Fibroblast of villous mesenchyme (primary cell): ENCODE results near the gene GRIN2A. TPM values are rescaled to one million over a fixed set of nuclear protein-coding genes. Genes with fewer than 3 reads are reported as not detected.

Experiments
- DNase-seq: peaks from one replicate; pipeline ENCODE4 v3.0.0-alpha.2; 2010; ENCODE audit warnings: low read depth
- H3K4me3 ChIP-seq: 2 replicates; pipeline ENCODE4 v1.5.1; 2011; ENCODE audit warnings: low read depth, mild to moderate bottlenecking, low read length
- total RNA-seq: library from RNA; depleted of rRNA; stranded (reverse); fragments of >200 nt; gene quantifications from 2 replicates; pipeline ENCODE4 v1.2.3, GENCODE V29; 2012
- TF ChIP-seq, protein P1 (sequence below): IDR thresholded peaks from 2 replicates; pipeline ENCODE4 v1.5.1; 2012; ENCODE audit warnings: low read depth, mild to moderate bottlenecking, low read length; ENCODE audit not compliant: insufficient read depth

GRIN2A gene
- total RNA-seq, 1 donor = 1.3 TPM

DNA sequence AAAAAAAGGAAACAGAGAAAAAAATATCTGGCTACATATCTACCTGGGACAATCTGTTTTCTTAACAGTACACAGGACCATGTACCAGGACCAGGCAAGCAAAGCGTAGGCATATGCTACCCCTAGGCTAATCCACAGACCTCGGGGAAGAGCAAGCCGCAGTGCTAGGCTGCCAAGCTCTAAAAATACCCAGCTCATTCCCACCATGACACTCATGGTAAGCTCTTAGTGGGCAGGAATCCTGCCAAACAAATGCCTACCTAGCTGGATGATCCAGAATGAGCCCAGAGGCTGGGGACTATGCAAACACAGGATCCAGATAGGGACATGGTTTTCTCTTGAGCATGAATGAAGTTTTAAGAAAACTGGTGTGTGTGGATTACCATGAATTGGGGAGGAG lies 95.6 kb downstream of the GRIN2A start:
- H3K4me3 ChIP-seq = no peak overlapping the region
- no peak for DNase-seq

DNA sequence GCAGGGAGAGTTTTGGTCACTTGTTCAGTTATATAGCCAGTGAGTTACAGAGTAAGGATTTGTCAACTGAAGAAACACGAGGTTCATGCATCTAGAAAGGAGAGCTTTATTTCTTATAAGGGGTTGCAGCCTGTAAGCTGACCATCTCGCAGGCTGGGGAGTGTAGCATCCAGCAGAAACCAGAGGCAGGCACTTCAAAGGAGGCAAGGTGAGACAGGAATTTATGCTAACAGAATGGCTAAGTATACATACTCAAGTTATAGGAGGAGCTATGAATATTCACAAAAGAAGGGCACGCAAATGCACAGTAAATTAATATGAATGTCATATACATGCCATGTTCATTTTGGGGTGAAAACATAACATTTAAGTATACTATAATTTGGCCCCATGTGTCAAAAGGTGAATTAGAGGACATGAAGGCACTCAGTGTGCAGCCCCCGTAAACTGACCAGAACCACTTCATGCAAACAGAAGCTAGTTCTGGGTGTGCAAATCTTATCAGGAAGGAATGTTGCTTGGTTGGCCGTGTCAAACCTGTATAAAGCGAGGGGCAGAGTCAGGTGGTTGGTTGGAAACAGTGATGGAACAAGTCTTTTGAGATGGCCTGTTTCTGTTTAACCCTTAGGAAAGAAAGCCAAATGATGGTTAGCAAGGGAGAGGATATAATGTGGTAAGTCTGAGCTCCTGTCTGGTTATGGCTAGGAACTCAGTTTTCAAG lies 97.0 kb downstream of the GRIN2A start:
- TF ChIP-seq, protein P1, sequence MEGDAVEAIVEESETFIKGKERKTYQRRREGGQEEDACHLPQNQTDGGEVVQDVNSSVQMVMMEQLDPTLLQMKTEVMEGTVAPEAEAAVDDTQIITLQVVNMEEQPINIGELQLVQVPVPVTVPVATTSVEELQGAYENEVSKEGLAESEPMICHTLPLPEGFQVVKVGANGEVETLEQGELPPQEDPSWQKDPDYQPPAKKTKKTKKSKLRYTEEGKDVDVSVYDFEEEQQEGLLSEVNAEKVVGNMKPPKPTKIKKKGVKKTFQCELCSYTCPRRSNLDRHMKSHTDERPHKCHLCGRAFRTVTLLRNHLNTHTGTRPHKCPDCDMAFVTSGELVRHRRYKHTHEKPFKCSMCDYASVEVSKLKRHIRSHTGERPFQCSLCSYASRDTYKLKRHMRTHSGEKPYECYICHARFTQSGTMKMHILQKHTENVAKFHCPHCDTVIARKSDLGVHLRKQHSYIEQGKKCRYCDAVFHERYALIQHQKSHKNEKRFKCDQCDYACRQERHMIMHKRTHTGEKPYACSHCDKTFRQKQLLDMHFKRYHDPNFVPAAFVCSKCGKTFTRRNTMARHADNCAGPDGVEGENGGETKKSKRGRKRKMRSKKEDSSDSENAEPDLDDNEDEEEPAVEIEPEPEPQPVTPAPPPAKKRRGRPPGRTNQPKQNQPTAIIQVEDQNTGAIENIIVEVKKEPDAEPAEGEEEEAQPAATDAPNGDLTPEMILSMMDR = no peak
- no peak overlapping the region for H3K4me3 ChIP-seq
- no peak for DNase-seq

More for the DNA sequence above, 95.6 kb downstream of the GRIN2A start:
- TF ChIP-seq, protein P1 = no peak

DNA sequence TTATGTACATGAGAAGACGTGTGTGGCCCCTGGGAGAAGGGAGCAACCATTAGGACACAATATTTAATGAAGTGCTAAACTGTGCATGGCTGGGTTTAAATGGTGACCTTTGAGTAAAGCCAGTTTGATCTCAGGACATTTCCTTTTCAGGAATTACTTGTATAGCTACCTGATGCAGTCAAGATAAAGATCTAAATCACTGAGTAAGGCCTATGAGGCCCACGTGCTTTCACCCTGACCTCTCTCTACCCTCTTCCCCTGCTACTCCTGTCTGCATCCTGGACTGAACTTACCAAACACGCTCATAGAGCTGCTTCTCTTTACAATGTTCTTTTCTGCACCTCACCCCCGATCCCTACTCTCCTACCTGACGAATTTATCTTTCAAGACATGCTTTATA lies 98.9 kb downstream of the GRIN2A start:
- no peak overlapping the region for H3K4me3 ChIP-seq
- DNase-seq = no peak
- TF ChIP-seq, protein P1 = no peak

DNA sequence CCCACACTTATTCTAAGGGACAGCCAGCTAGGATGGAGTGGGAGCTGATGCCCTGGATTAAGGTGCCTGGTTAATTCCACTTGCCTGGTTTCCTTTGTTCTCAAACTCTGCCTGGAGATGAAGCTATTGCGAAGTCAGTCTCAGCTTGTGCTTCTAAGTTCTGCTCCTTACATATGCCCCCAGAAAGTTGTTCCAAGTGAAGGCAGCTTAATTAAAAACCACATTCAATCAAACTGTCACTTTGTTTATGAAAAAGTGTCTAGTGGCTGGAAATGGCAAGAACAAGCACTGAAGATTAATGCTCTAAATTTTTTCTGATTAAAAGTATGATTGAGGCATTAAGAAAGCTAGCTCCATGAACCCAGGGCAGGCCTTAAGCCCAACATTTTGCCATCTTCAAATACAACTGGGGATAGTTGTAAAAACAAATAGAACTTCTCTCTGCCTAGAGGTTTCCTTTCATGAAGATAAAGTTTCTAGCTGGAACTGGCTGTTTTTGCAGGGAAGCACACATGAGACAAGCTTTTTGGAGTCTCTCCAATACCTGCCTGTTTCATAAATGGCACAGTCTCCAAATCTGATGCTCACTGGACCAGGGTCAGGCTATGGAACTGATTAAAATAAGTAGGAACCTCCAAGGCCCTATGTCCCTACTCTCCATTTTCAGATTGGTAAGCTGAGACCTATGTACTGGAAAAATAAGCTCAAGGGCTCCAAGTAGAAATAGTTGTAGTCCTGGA lies 100.9 kb downstream of the GRIN2A start:
- DNase-seq = no peak
- TF ChIP-seq, protein P1 = no peak

DNA sequence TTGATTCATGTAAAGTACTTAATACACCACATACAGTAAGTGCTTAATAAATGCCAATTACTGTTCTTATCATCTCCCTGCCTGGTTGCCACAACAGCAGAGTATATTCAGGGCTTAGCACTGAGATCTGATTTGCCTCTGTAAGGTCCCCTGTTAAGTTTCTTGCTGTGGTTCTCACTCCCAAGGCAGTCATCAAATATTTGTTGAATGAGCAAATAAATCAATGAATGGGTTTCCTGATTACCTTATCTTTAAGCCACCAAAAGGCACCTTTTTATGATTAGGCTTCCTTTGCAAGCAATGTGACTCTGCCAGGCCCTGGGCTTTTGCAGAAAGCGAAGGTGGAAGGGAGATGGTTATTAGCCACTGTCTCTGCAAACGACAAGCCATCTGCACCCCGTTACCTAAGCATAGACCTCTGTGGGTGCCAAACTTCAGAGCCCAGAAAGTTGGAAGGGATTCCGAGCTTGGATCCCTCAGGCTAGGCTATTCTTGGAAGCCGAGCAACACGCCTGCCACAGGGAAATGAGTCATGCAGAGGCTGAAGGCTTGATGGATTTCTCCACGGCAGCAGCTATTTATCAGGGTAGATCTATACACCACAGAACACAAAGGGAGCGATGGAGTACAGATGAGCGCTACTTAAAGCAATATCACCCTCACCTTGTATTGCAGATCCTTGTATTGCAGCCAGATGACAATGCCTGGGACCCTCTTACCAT lies 102.0 kb downstream of the GRIN2A start:
- peak; percentile 75 for DNase-seq
- H3K4me3 ChIP-seq = no peak overlapping the region
- TF ChIP-seq, protein P1 = no peak

More for the DNA sequence above, 100.9 kb downstream of the GRIN2A start:
- H3K4me3 ChIP-seq = no peak overlapping the region

DNA sequence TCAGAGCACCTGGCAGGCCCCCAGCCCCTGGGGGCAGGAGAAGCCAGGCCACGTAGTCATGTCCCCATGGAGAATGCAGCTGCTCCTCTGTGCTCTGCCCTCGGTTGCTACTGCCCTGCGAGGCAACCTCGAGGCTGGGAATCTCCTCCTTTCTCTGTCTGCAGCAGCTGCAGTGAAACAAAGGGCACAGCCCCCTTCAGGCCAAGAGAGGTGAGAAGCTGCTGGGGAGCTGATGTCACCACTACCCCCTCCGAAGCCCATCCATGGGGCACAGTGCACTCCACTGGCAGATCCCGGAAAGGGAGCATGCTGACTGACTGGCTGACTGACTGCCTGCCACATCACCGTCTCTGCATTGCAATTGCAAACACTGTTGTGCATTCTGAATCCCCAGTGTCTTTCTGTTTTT lies 103.7 kb downstream of the GRIN2A start:
- TF ChIP-seq, protein P1 = no peak
- no peak overlapping the region for H3K4me3 ChIP-seq
- DNase-seq = no peak
